GM19455 (cell line): ENCODE data around the gene CLIC6.

Experiments used
- ATAC-seq: cut with Tn5 transposase; IDR thresholded peaks from one replicate; pipeline ENCODE4 v1.9.1; 2021; ENCODE audit not compliant: unreplicated experiment

The CLIC6 gene

DNA sequence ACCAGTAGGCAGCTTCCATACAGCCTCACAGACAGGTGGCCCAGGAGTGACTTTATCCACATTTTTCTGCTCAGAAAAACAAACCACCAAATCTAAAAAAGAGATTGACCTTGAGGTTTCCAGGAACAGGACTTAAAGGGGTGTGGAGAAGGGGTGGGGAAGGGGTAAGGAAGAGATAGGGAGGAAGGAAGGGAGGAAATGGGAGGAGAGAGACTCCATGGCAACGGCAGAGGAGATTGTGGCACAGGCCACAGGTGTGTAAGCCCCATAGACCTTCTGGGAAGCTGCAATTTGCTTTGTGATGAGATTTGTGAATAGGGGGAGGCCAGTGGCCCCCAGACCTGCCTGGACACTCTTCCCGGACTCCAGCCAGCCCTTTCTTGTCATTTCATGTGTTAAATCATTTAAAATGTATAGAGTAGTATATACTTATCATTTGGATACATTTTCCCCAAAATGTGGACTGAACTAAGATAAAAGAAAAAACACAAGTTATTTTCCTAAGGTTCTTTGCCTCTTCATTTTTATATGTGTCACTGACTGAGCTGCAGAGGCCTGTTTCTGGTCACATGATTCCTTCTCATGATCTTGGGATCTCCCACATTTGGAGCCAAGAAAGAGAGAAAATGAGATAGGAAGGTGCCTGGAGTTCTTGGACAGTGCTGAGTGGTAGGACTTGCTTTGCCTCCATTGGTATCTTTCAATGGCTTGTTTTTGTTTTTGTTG is 55.5 kb downstream of the CLIC6 start:
- ATAC-seq = no peak

DNA sequence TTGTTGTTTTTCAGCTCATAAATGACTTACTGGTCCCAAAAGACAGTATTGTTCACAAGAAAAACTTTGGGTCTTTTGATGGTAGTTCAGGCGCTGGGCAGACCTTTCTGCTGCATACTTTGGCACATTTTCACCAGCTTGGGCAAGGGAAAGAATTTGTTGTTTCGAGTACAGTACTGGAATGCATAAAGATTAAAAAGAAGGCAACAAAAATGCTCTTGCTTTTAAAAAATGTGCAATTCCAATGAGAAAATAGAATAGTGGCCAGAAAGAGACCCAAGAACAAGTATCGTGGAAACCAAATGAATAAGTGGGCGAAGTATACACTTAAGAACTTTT is 56.0 kb downstream of the CLIC6 start:
- no peak for ATAC-seq

DNA sequence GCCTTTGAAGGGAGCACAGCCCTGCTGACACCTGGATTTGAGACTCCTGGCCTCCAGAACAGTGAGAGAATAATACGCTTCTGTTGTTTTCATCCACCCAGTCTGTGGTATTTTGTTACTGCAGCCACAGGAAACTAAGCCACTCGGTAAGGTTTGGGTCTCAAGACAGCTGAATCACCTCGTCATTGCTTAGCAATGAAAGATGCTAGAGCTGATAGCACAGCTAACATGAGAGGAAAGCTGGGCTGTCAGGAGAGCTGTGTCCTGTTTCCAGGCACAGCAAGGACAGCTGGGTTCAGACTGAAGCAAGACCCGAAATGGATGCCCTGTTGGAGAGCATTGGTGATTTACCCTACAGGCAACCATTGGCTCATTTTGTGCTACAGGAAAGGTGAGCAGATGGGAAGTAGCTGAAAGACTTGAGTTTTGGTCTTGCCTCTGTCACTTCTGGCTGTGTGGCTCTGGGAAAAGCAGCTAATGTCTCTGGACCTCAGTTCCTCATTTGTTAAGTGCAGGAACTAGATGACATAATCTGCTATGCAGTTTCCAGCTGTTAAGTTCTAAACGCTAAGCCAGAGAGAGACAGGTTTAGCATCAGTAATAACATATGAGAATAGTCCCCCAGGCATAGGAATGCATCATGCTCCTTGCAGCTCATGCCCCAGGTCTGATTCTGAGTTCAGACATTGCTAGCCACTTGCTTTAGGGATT is 58.0 kb downstream of the CLIC6 start:
- ATAC-seq = no peak

DNA sequence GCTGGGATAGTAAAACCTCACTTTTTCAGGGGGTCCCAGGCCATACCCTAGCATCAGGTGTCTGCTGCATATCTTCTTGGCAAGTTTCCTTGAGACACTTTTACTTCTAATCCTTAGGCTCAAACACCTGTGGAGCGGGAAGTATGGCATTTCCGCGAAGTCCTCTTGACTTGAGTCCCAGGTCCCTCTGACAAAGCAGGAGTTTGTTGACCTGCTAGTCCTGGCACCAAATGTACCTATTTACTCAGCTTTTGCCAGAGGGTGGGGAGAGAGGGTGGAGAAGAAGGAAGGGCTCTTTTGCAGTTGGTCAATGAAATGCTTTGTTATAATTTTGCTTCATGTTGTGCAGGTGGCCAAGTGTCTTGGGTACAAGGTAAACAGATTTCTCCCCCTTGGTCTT is 59.7 kb downstream of the CLIC6 start:
- ATAC-seq = no peak

DNA sequence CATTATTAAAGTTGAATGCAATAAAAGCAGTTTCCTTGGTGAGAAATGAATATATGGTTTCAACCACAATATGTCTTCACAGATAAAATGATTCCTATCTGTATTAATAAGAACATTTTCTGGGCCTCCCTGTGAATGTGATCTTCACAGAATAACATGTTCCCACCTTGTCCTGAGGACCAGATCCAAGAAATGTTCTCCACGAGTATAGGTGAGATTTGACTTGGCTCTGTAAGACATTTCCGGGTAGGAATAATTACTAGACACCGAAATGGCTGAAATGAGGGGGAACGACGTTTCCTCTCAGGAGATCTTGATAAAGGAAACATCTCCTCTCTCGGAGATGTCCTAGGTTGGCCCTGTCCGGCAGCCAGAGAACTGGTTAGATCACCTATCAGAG is 61.4 kb downstream of the CLIC6 start:
- ATAC-seq = no peak

DNA sequence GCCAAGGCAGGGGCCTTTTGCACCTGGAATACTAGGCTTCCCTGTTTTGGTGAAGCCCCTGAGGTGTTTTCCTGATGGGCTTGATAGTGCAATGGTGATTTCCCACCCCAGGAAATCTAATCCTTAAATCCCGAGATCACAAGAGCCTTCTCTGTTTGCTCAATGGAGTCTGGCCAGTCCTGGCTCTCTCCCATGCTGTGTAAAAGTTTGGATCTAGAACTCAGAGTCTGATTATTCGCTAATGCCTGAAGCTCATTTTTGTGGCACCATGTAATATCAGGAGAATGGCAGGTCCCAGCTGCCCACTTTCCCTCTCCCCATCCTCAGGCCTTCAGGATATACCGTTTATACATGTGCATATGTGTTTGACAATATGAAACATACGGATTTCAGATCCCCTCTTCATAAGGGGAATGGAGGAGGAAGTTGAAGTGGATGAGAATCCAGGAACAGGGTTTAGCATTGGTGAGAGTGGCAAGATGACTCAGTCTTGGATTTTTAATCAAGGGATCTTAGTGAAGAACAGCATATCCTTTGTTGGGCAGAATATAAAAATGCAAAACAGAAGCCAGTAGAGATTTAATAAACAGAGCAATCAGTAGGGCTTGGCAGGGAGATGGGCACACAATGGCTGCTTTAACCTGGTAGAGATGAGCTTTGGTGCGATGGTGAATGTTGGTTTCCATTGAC is 62.1 kb downstream of the CLIC6 start:
- no peak for ATAC-seq

DNA sequence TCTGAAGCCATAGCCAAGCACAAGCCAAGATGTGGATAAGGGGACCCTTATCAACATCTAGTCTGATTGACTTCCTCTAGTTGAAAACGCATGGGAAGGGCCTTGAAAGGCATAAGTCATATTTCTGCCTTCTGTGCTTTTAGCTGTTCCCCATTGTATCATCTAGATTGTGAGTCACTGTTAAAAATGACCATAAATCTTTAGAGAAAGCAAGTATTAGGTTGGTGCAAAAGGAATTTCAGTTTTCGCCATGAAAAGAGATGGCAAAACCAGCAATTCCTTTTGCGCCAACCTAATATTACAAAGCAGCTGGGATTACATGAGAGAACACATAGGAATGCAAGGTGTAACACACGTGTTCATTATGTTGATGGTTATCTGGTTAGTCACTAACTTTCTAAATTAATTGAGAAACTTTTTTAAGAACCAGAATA is 63.6 kb downstream of the CLIC6 start:
- ATAC-seq = no peak

DNA sequence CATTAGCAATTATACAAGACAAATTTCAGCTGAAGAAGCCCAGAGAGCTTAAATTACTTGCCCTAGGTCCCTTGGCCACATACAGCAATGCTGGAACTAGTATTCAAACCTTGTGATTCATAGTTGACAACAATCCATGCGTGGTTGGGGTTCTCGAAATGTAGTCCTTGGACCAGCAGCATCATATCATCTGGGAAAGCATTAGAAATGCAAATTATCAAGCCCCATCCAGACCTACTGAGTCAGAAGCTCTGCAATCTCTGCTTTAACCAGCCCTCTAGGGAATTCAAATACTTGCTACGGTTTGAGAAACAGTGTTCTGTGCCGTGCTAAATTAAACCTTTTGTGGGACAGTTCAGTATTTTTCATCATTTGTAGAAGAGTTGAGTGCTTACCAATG is 65.1 kb downstream of the CLIC6 start:
- ATAC-seq = no peak

DNA sequence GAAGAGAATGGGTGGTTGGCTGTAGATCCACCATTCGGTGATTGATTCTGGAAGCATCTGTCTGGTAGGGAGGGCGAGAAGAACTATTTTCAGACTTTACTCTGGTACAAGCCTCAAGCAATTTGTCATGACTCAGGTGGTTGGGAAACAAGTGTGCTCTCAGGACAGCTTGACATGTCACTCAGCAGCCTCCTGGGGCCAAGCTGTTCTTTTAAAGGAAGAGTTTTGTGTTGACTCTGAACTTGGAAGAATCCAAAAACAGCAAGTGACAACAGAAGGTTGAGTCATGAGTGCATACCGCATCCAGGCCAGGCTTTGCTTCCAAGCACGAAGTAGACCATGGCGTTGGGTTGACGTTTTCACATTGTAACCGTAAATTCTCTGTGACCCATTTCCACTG is 65.9 kb downstream of the CLIC6 start:
- ATAC-seq = no peak

DNA sequence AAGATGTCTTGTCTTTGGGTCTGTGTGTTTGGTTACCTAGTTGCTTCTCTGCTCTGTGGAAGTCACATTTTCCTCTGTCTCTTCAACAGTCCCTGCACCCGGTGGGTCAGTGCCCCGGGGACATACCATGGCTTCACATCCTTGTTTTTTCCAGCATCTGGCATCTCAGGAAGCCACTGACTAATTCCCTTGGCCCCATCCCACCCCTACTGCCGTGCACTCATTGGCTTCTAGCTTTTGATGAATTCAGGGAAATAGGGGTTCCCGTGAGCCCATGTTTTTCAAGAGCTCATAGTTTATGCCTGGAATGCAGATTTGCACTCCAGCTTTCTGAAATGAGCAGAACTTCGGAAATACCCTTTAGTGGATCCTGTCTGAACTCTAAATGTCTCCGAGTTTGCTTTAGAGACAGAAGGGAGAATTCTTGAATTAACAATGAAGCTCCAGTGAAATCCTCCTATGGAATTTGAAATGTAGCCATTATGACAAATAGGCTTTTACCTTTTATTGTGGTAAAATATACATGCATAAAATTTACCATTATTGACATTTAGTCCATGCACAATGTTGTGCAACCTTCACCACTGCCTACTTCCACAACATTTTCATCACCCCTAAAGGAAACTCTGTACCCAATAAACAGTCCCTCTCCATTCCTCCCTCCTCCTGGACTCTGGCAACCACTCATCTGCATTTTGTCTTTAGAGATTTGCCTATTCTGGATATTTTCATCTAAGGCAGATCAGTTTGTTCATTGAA is 67.5 kb downstream of the CLIC6 start:
- ATAC-seq = no peak

DNA sequence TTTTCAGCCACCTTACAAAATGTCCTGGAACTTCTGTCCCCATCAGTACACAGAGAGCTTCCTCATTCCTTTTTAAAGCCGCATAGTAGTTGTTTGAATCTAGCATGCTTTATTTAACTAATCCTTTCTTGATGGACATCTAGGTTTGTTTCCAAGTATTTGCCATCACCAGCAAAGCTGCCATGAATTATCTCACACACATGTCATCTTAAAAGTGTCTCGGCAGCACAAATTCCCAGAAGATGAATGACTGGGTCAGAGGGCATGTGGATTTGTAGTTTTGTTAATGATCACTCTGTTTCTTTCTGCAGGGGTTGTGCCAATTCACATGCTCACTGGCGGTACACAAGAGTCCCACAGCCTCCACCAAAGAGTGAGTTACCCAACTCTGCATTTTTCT is 68.3 kb downstream of the CLIC6 start:
- no peak for ATAC-seq

DNA sequence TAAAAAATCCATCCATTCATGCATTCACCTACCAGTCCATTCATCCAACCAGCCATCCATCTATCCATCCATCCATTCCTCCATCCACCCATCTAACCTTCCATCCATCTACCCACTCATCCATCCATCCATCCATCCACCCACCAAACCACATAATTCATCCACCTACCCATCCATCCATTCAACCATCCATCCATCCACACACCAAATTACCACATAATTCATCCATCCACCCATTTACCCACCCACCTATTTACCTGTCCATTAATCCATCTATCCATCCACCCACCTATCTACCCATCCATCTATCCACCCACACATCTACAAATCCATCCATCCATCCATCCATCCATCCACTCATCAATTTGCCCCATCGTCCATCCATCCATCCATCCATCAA is 71.4 kb downstream of the CLIC6 start:
- ATAC-seq = no peak

DNA sequence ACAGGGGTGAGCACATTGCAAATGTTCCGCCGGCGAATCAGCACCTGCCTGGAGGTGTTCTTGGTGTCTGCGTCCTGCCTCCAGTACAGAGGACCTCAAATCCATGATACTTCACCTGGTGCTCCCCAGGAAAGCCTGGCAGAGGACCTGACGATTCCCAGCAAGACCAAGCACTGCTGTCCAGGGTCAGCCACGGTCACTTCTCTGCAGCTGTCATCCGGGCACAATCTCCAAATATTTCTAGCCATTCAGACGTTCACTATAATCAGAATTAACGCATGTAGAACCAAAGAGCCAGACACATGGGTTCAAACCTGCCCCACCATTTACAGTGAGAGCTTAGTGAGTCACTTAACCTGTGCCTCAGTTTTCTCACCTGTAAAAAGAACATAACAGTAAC is 74.5 kb downstream of the CLIC6 start:
- ATAC-seq = no peak

DNA sequence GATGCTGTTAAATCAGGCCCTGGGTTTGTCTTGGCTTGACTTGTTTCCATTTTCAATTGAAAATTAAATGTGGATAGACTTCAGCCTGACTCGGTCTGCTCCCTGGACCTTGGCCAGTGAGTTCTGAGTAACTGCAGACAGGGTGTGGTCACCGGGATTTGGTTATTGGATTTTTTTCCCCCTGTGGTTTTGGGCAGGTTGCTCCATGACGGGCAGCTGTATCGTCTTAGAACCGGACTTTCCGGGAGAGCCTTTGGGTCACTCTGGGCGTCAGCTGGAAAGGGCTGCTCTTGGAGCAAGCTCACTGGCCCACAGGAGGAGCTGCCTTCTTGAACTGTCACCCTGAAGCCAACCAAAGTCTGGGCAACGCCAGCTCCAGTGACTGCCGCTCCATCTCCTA is 75.0 kb downstream of the CLIC6 start:
- ATAC-seq = no peak

DNA sequence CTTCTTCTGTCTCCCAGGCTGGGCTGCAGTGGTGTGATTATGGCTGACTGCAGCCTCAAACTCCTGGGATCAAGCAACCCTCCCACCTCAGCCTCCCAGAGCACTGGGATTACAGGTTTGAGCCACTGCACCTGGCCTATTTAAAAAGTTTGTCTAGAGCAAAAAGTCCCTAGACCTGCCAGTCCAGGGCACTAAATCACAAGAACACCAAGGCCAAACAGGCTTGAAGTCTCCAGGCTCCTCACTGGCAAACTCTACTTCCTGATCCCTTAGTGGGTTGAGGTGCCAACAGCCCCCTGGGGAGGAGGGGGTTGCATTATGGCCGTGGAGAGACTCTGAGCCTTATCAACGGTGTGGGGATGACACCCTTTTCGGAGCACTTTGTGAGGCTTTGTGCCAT is 76.0 kb downstream of the CLIC6 start:
- no peak for ATAC-seq

DNA sequence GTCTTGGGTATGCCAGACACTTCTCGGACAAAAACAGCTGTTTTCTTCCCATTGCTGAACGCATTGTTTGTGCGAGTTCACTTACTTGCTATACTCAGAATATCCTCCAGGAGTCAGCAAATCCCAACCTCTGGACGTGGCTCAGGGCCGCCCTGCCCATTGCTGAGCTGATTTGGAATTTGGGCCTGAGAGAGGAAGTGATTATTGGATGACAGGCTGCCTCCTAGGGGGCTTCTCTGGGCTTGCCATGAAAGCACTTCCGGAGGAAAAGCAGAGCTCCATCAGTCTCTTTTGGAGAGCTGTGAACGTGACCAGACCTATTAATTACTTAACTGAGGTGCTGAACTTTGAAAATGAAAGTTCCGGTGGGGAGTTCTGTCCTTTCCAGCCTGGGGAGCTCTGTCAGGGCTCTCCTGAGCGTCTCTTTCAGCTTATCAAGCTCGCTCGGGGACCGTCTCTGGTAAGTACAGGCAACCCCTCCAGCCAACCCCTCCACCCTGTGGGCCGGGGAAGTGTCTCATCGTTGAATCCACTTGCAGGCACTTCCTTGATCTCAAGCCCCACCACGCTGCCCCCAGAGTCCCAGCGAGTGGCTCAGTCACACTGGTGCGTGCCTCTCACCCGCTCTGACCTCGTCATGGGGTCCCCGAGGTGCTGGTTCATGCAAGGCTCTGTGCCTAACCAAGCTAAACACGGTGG is 76.9 kb downstream of the CLIC6 start:
- peak; percentile 74 for ATAC-seq

DNA sequence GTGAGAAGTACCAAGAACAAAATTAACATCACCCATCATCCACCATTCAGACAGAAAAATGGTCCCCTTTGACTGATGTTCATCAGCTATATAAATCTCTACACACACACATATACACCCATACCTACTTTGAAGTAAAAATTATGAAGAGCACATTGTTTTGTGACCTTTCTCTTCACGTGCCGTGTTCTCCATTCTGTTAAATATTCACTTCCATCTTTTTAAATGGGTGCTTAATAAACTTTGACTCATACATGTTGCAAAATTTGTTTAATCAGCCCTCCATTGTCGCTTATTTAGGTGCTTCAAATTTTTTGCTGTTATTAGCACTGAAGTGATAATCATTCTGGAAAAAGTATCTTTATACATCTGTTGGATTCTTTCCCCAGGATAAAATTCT is 80.1 kb downstream of the CLIC6 start:
- ATAC-seq = no peak

DNA sequence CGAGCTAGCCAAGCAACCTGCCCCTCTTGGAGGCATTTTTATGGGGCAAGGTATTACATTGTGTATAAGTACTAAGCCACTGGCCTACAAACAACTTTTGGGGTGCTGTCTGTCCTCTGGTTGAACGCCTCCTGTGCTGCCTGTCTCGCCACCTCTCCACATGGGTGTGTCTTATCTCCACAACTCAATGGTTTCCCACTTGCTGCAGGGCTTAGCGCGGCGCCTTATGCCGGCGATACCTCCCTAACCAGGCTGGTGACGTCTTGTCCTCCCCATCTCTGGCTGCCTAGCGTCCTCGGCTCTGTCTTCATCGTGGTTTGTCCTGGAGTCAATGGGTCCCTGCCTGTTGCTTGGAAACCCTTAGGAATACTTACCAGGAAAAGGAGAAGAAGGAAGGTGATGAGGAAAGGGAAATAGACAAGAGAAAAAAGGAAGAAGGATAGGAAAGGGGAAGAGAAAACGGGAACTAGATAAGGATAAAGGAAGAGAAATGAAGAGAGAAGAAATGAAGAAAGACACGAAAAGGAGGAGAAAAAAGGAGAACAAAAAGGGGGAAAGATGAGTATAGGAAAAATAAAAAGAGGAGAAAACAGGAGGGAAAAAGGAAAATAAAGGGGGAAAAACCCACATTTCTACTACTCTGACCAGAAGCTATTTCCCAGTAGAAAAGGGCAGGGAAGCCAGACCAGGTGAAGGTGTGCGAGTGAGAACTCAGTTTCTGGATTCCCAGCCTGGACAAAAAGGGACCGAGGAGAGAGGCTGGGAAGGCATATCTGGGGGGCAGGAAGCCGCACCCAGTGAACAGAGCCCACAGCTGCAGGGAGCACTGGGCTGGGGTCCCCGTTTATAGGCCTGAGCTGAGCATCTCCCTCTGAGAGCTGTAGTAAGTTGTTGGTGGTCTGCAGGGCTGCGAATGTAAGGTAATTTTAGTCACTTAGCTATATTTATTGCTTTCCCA is 86.2 kb downstream of the CLIC6 start:
- ATAC-seq = no peak

DNA sequence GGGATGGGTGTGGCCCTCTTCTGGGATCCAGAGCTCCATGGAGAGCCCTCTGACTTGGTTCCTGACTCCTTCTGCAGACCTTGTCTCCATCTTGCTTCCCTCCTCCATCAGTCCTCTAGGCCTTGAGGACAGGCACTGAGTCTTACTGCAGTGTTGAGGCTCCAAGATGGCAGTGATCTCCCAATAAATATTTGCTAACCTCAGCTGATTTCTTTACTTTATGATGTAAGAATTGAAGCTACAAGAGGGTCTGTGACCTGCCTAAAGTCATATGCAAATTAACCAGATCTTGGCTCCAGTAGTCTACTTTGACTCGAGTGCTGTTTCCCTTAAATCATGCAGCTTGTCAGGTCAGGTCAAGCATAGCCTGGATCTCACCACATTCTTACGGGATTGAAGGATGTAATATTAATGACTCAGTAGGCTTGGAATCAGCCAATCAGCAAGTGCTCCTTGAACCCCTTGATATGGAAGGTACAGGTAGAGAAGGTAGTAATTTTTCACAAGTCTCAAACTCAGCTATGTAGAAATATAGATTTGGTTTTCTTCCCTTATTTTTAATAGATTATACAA is 93.0 kb downstream of the CLIC6 start:
- no peak for ATAC-seq

DNA sequence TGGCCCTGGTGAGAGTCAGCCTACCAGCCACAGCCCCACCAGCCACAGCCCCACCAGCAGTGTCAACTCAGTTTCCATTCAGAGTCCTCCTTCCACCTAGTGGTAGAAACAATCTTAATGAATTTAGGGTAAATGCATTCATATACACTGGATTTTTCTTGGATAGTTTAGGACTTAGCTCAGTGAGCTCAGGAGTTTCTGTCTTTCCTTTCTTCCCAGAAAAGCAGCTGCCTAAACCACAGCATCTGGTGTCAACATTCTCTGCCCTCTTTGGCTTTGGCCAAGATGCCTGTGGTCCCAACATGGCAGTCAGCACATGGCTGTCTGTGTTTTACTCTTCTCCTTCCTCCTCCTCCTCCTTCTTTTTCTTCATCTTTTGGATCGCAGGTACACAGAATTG is 94.0 kb downstream of the CLIC6 start:
- no peak for ATAC-seq
